ENCODE data around the gene ATOH8.

GRCh38 chr2:85830645-85831044, 76.9 kb downstream of the ATOH8 start:
- TF ChIP-seq CTCF (IDR thresholded peaks at IDR 0.05 in 2 of 3, conservative IDR thresholded peaks at IDR 0.05 in 1 of 3; ENCODE audit: control insufficient read depth in 2 of 3, extremely low read depth in 1 of 3, insufficient read depth in 1 of 3, low read depth in 3 of 3, low read length in 3 of 3): peak; percentile 29 to 36 (median 33); a peak in 4 of 6 replicates
- TF ChIP-seq SIN3A (IDR thresholded peaks at IDR 0.05; ENCODE audit: low read depth, low read length): no peak
- no peak for TF ChIP-seq MAX (IDR thresholded peaks at IDR 0.05; ENCODE audit: low read depth, low read length)
- TF ChIP-seq JUNB (IDR thresholded peaks at IDR 0.05): no peak
- no peak for TF ChIP-seq SREBF1 (IDR thresholded peaks at IDR 0.05; ENCODE audit: low read length)
- TF ChIP-seq E2F4 (IDR thresholded peaks at IDR 0.05; ENCODE audit: low read depth, low read length): no peak
- TF ChIP-seq CEBPB (IDR thresholded peaks at IDR 0.05; ENCODE audit: borderline replicate concordance in 1 of 2, low read depth in 2 of 2, low read length in 2 of 2): no peak
- TF ChIP-seq PML (IDR thresholded peaks at IDR 0.05; ENCODE audit: low read length): no peak
- no peak for TF ChIP-seq SPI1 (IDR thresholded peaks at IDR 0.05; ENCODE audit: borderline replicate concordance, insufficient read depth, low read depth, low read length)
- TF ChIP-seq KDM1A (IDR thresholded peaks at IDR 0.05; ENCODE audit: borderline replicate concordance): no peak
- TF ChIP-seq IRF3 (IDR thresholded peaks at IDR 0.05): no peak
- TF ChIP-seq CREB1 (IDR thresholded peaks at IDR 0.05; ENCODE audit: low read depth): no peak
